NB4 (cell line): Measurements from ENCODE around the gene ARID1B.

Source experiments
- DNase-seq: peaks from one replicate; pipeline ENCODE4 v3.0.0; 2010; ENCODE audit warnings: low read depth
- H3K4me3 ChIP-seq: one replicate; pipeline ENCODE4 v1.5.1; 2011; ENCODE audit warnings: mild to moderate bottlenecking, low read depth, low read length, moderate library complexity
- CTCF ChIP-seq: IDR thresholded peaks from one replicate; pipeline ENCODE4 v1.5.1; 2012; ENCODE audit warnings: low read depth, low read length
- MAX ChIP-seq: IDR thresholded peaks from 2 replicates; pipeline ENCODE4 v1.6.1; 2011; ENCODE audit warnings: low read depth, low read length
- MYC ChIP-seq: IDR thresholded peaks from 2 replicates; pipeline ENCODE4 v1.6.1; 2011; ENCODE audit warnings: low read depth, low read length
- POLR2A ChIP-seq: IDR thresholded peaks from 2 replicates; pipeline ENCODE4 v1.6.1; 2011; ENCODE audit warnings: mild to moderate bottlenecking; ENCODE audit not compliant: insufficient read length; ENCODE audit errors: extremely low read depth

The ARID1B gene

DNA sequence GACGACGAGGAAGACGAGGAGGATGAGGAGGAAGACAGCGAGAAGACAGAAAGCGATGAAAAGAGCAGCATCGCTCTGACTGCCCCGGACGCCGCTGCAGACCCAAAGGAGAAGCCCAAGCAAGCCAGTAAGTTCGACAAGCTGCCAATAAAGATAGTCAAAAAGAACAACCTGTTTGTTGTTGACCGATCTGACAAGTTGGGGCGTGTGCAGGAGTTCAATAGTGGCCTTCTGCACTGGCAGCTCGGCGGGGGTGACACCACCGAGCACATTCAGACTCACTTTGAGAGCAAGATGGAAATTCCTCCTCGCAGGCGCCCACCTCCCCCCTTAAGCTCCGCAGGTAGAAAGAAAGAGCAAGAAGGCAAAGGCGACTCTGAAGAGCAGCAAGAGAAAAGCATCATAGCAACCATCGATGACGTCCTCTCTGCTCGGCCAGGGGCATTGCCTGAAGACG is 429.2 kb downstream of the ARID1B start:
- TF ChIP-seq POLR2A (no peak), MAX (no peak), CTCF (no peak), MYC (no peak)
- H3K4me3 ChIP-seq: no peak overlapping the region
- no peak for DNase-seq

GRCh38 chr6:157207521-157208076 is 430.4 kb downstream of the ARID1B start:
- no peak for TF ChIP-seq MAX
- no peak for TF ChIP-seq CTCF
- no peak for TF ChIP-seq MYC
- TF ChIP-seq POLR2A: no peak
- no peak overlapping the region for H3K4me3 ChIP-seq
- no peak for DNase-seq

DNA sequence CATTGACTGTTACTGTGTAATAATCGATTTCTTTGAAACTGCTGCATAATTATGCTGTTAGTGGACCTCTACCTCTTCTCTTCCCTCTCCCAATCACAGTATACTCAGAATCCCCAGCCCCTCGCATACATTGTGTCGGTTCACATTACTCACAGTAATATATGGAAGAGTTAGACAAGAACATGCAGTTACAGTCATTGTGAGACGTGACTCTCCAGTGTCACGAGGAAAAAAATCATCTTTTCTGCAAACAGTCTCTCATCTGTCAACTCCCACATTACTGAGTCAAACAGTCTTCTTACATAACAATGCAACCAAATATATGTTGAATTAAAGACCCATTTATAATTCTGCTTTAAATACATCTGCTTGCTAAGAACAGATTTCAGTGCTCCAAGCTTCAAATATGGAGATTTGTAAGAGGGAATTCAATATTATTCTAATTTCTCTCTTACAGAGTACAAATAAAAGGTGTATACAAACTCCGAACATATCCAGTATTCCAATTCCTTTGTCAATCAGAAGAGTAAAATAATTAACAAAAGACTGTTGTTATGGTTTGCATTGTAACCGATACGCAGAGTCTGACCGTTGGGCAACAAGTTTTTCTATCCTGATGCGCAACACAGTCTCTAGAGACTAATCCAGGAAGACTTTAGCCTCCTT is 432.8 kb downstream of the ARID1B start:
- no peak overlapping the region for H3K4me3 ChIP-seq
- peak; percentile 33 for DNase-seq
- TF ChIP-seq MAX (no peak), POLR2A (no peak), CTCF (no peak), MYC (no peak)

DNA sequence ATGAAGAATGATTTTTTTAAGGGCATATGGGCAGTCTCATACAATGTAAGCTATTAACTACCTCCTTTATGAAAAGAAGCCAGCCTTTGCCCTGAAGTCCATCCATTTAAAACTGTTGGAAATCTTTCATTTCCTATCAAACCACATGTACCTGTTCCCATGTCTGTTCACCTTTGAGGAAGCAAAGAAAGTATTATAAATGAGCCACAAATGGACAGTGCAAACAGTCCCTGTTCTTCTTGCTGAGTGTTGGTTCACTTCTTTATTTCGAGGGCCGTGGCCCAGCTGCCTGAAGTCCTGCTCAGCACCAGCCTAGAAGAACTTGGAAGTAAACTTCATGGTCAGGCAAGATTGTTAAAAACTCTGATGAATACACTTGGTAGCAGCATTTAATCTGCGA is 433.8 kb downstream of the ARID1B start:
- no peak for DNase-seq
- H3K4me3 ChIP-seq: no peak overlapping the region
- TF ChIP-seq MYC: no peak
- TF ChIP-seq POLR2A: no peak
- TF ChIP-seq MAX: no peak
- no peak for TF ChIP-seq CTCF

DNA sequence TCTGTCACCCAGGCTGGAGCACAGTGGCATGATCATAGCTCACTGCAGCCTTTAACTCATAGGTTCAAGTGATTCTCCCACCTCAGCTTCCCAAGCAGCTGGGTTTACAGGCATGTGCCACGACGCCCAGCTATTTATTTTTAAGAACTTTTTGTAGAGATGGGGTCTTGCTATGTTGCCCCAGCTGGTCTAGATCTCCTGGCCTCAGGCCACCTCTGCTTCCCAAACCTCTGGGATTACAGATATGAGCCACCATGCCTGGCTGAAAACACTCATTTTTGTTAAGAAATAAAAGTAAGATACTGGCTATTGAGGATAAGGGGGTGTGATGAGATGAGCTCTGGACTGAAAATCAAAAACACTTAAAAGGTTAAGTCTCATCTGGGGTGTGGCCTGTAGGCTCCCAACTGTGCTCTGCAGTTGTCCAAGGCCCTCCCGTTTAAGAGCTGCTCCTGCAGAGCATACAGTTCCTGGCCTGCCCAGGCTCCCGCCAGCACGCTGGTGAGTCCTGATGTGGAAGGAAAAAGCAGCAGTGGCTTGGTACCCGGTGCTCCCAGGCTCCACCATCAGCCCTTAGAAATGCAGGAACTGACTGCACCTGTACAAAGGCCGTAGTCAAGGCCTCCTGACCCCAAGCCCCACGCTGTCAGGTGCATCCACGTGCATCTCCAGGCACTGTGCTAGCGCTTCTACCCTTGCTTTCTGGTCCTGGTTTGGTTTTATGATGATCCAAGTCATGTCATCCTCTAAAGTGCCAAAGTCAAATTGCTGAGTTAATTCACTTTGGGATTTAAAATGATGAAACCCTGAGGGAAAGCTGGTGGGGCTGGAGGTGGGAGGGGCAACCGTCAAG is 434.7 kb downstream of the ARID1B start:
- no peak for DNase-seq
- TF ChIP-seq CTCF: no peak
- no peak for TF ChIP-seq MAX
- TF ChIP-seq MYC: no peak
- no peak for TF ChIP-seq POLR2A
- no peak overlapping the region for H3K4me3 ChIP-seq
